MG63 (cell line): Measurements from ENCODE around the gene PMP22. TPM values are rescaled to one million over a fixed set of nuclear protein-coding genes. Genes with fewer than 3 reads are reported as not detected.
"Not testable (repeated sequence)": the region's sequence is repeated elsewhere in the genome, so short reads cannot be mapped to it uniquely, and the experiment has no call there.

ENCODE experiments used
- DNase-seq: peaks from one replicate; pipeline ENCODE4 v3.0.0-alpha.2; 2020
- H3K27me3 ChIP-seq: fragments of 250-450 bp; sonication (Bioruptor Pico); 2 replicates; pipeline ENCODE4 v1.5.1; 2020; ENCODE audit warnings: mild to moderate bottlenecking, moderate library complexity
- H3K36me3 ChIP-seq: fragments of 250-450 bp; sonication (Bioruptor Pico); 2 replicates; pipeline ENCODE4 v1.5.1; 2020; ENCODE audit warnings: mild to moderate bottlenecking, moderate library complexity
- H3K4me3 ChIP-seq: fragments of 250-450 bp; sonication (Bioruptor Pico); 2 replicates; pipeline ENCODE4 v1.5.1; 2020; ENCODE audit warnings: mild to moderate bottlenecking, moderate library complexity
- H3K9me3 ChIP-seq: fragments of 250-450 bp; sonication (Bioruptor Pico); 2 replicates; pipeline ENCODE4 v1.5.1; 2020; ENCODE audit warnings: mild to moderate bottlenecking, moderate library complexity
- total RNA-seq: library from RNA; depleted of rRNA; stranded (reverse); fragments of >200 nt; shearing (Covaris generic); gene quantifications from 2 replicates; pipeline ENCODE4 v1.2.3, GENCODE V29; 2014; ENCODE audit warnings: low replicate concordance

PMP22 gene
- total RNA-seq, 1 experiment from 2014 or later, result 8.9 TPM

- DNase-seq, result no peak
- H3K4me3 ChIP-seq, result no peak overlapping the region
- peaks cover 2% of the 10 kb centered on the region; the same call in 1 of the 2 replicates for H3K36me3 ChIP-seq
- no peaks in the 10 kb centered on the region for H3K9me3 ChIP-seq
- no peaks in the 10 kb centered on the region for H3K27me3 ChIP-seq
Observed at GRCh38 chr17:15238676-15239422, 26.3 kb downstream of the PMP22 start.

DNA sequence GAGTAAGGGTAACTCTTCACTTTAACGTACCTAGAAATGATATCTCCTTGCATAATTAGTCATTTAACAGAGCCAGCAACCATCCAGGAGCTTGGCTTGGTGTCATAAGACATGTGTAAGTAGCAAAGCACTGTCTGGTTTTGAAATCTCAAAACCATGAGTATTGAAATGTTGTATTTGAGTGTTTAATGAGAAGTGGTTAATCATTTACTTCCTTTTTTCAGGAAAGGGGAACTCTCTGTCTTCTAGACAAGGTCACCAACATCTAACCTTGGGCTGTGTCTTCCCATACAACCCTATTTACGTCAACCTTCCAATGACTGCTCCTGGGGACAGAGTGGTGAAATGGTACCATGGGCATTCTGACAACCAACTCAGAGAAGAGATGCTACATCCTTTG lies 27.1 kb downstream of the PMP22 start:
- H3K27me3 ChIP-seq, result no peaks in the 10 kb centered on the region
- DNase-seq, result no peak
- no peaks in the 10 kb centered on the region for H3K9me3 ChIP-seq
- H3K36me3 ChIP-seq, result peaks cover 2% of the 10 kb centered on the region; the same call in 1 of the 2 replicates
- H3K4me3 ChIP-seq, result no peak overlapping the region

GRCh38 chr17:15237106-15237425 lies 28.1 kb downstream of the PMP22 start:
- Histone ChIP-seq H3K27me3 (no peaks in the 10 kb centered on the region), H3K36me3 (peaks cover 2% of the 10 kb centered on the region; the same call in 1 of the 2 replicates)
- DNase-seq, result no peak

GRCh38 chr17:15236281-15237105 lies 28.6 kb downstream of the PMP22 start:
- H3K36me3 ChIP-seq, result peaks cover 2% of the 10 kb centered on the region; the same call in 1 of the 2 replicates
- DNase-seq, result no peak
- no peaks in the 10 kb centered on the region for H3K9me3 ChIP-seq
- H3K4me3 ChIP-seq, result no peak overlapping the region
- H3K27me3 ChIP-seq, result no peaks in the 10 kb centered on the region

More at GRCh38 chr17:15237106-15237425, 28.1 kb downstream of the PMP22 start:
- Histone ChIP-seq H3K9me3 (no peaks in the 10 kb centered on the region), H3K4me3 (no peak overlapping the region)

DNA sequence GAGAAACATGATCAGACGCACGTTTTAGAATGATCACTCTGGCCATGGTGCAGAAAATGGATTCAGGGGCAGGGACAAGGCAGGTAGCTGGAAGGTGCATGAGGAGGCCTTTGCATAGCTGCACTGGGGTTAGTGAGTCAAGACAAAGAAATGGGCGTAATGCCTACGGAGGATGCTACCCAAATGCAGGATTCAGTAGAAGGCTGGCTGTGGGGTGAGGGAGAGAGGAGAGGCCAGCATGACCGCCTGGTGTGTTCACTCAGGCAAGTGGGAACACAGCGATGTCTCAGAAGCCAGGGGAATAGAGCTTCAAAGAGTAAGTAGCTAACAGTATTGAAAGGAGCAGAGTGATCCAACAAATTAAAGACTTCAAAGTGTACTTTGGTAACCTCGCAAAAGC lies 31.2 kb downstream of the PMP22 start:
- no peaks in the 10 kb centered on the region for H3K27me3 ChIP-seq
- H3K9me3 ChIP-seq, result no peaks in the 10 kb centered on the region
- no peak overlapping the region for H3K4me3 ChIP-seq
- no peak for DNase-seq
- H3K36me3 ChIP-seq, result peaks cover 2% of the 10 kb centered on the region; the same call in 1 of the 2 replicates

DNA sequence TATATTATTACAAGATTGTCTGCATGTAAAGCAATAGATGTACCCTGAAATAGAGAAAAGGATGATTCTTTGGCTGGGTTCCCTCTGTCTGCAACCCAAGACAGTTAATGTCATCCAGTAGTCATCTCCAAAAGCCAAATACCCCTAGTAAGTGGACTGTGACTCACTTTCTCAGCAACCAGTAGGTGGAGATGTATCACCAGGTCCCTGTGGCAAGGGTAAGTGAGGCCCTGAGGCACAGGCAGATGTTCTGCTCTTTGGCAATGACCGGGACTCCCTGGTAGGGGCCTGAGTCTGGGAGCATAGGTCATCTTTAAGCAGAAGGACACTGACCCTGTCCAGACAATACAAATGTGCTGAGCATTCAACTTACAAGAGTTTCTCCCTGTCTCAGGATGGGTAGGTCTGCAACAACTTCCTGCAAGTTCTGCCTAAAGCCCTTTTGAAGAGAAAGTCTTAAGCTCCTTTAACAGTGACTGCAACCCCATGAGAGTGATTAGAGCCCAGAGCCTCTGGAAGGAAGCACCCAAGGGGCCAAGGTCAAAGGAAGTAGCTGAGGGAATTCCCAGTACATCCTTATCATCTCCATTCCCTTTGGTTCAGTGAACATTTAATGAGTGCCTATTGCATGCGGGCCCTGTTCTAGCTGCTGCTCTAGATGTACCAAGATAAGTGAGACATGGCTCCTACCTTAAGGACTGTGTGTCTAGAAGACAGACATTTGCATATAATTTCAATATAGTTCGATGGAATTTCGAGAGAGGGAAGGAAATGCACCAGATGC lies 31.9 kb downstream of the PMP22 start:
- DNase-seq, result peak; percentile 60
- H3K36me3 ChIP-seq, result no peaks in the 10 kb centered on the region
- no peaks in the 10 kb centered on the region for H3K27me3 ChIP-seq

DNA sequence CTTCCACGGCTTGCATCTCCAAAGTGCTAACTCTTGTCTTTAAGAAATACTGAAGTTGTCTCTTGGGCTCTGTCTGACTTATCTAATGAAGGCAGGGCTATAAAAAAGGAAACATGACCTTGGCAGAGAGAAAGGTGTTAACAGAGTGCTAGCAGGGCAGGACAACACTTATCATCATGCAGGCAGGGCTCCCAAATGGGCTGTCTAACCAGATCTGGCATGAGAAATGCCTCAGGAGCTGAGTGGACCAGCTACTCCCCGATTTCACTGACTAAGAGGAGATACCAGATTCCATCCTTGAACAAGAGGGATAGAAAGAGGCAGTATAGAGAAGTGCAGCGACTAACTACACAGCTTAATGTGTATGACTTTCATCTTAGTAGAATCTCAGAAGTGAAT lies 32.6 kb downstream of the PMP22 start:
- Histone ChIP-seq H3K27me3 (no peaks in the 10 kb centered on the region), H3K9me3 (no peaks in the 10 kb centered on the region), H3K4me3 (no peak overlapping the region), H3K36me3 (no peaks in the 10 kb centered on the region)
- DNase-seq, result no peak

More for the DNA sequence above, 31.9 kb downstream of the PMP22 start:
- no peak overlapping the region for H3K4me3 ChIP-seq
- no peaks in the 10 kb centered on the region for H3K9me3 ChIP-seq

- Histone ChIP-seq H3K4me3 (no peak overlapping the region), H3K36me3 (no peaks in the 10 kb centered on the region), H3K9me3 (no peaks in the 10 kb centered on the region), H3K27me3 (no peaks in the 10 kb centered on the region)
- DNase-seq, result no peak
Observed at GRCh38 chr17:15231851-15232516, 33.1 kb downstream of the PMP22 start.

DNA sequence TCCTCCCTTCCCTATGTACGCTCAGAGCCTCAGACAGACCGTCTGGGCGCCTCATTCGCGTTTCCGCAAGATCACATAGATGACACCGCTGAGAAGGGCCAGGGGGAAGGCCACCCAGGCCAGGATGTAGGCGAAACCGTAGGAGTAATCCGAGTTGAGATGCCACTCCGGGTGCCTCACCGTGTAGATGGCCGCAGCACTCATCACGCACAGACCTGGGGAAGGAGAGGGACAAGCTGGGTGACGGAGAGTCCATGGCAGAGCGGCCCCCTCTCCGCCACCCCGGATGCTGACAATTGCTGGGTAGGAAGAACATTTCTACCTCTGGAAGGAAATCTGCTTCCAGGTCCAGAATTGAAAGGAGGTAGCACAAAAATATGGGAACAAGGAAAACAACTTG lies 34.3 kb downstream of the PMP22 start:
- Histone ChIP-seq H3K4me3 (no peak overlapping the region), H3K9me3 (no peaks in the 10 kb centered on the region), H3K36me3 (no peaks in the 10 kb centered on the region), H3K27me3 (no peaks in the 10 kb centered on the region)
- DNase-seq, result no peak

DNA sequence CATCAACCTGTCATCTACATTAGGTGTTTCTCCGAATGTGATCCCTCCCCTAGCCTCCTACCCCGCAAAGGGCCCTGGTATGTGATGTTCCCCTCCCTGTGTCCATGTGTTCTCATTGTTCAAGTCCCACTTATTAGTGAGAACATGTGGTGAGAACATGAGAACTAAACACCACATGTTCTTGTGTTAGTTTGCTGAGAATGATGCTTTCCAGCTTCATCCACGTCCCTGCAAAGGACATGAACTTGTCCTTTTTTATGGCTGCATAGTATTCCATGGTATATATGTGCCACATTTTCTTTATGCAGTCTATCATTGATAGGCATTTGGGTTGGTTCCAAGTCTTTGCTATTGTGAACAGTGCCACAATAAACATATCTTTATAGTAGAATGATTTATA lies 43.3 kb downstream of the PMP22 start:
- H3K36me3 ChIP-seq, H3K4me3 ChIP-seq, H3K27me3 ChIP-seq, H3K9me3 ChIP-seq, DNase-seq: not testable (repeated sequence)

DNA sequence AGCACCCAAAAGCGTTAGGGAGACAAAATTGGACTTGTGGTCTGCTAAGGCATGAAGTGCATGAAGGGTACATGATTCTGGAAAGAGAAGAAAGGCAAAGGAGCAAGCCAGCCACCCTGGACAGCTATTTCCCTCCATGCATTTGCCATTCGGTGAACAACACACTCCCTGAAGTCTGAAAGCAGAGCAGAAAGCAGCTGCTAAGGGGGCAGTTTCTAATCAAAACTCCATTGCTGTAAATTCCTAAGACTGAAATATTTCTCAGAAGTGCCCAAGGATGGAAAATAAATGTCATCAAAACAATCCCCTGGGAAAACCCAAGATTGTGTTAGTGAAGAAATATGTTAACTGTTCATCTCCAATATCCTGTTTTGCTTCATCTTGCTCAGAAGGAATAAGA lies 44.3 kb downstream of the PMP22 start:
- Histone ChIP-seq H3K4me3 (no peak overlapping the region), H3K36me3 (no peaks in the 10 kb centered on the region), H3K27me3 (no peaks in the 10 kb centered on the region), H3K9me3 (no peaks in the 10 kb centered on the region)
- no peak for DNase-seq

GRCh38 chr17:15216481-15216880 lies 48.6 kb downstream of the PMP22 start:
- H3K27me3 ChIP-seq, result no peaks in the 10 kb centered on the region
- H3K36me3 ChIP-seq, result no peaks in the 10 kb centered on the region
- H3K4me3 ChIP-seq, result no peak overlapping the region
- DNase-seq, result no peak
- H3K9me3 ChIP-seq, result no peaks in the 10 kb centered on the region

DNA sequence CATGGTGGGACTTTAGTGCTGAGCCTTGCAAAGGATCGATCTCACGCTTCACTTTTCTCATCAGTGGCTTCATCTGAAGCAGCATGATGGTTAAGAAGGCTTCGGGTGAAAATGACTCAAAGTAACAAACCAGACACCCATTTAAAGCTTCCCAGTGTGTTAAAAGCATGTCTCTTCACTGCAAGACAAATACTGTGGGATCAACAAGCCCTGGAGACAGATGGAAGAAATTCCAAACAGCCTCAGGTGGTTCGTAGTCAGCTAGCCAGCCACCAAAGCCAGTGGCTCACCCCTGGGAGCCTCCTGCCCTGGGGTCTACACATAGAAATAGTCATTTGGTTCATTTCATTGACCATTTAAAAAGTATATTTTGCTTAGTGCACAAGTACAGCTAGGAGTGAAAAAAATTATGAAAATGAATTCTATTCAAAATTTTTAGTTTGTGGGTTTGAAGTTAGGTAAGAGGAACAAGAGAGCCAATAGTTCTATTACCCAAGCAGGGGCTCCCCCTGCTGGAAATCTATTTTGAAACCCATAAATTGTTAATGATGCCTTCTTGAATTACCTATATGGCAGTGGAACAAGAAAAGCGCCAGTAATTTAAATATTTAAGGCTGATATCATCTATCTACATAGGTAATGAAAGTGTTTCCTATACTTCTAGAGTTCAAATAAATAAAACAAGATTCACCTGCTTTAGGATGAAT lies 51.6 kb downstream of the PMP22 start:
- Histone ChIP-seq H3K36me3 (no peaks in the 10 kb centered on the region), H3K9me3 (no peaks in the 10 kb centered on the region), H3K4me3 (no peak overlapping the region), H3K27me3 (no peaks in the 10 kb centered on the region)
- no peak for DNase-seq

- H3K4me3 ChIP-seq, result no peak overlapping the region
Observed at GRCh38 chr17:15210247-15210646, 54.9 kb downstream of the PMP22 start.

DNA sequence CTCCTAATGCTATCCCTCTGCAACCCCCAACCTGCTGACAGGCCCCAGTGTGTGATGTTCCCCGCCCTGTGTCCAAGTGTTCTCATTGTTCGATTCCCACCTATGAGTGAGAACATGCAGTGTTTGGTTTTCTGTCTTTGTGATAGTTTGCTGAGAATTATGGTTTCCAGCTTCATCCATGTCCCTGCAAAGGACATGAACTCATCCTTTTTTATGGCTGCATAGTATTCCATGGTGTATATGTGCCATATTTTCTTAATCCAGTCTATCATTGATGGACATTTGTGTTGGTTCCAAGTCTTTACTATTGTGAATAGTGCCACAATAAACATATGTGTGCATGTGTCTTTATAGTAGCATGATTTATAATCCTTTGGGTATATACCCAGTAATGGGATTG lies 62.1 kb downstream of the PMP22 start:
- H3K27me3 ChIP-seq, H3K36me3 ChIP-seq, H3K9me3 ChIP-seq, H3K4me3 ChIP-seq, DNase-seq: not testable (repeated sequence)

More at GRCh38 chr17:15210247-15210646, 54.9 kb downstream of the PMP22 start:
- no peak for DNase-seq
- Histone ChIP-seq H3K36me3 (no peaks in the 10 kb centered on the region), H3K9me3 (no peaks in the 10 kb centered on the region), H3K27me3 (no peaks in the 10 kb centered on the region)

DNA sequence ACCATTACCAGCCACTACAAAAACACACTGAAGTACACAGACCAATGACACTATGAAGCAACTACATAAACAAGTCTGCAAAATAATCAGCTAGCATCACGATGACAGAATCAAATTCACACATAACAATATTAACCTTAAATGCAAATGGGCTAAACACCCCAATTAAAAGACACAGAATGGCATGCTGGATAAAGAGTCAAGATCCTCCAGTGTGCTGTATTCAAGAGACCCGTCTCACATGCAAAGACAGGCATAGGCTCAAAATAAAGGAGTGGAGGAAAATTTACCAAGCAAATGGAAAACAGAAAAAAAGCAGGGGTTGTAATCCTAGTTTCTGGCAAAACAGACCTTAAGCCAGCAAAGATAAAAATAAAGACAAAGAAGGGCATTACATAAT lies 64.6 kb downstream of the PMP22 start:
- DNase-seq, H3K9me3 ChIP-seq, H3K36me3 ChIP-seq, H3K4me3 ChIP-seq, H3K27me3 ChIP-seq: not testable (repeated sequence)
